ENCODE results near the gene DTYMK. TPM values are rescaled to one million over a fixed set of nuclear protein-coding genes. Genes with fewer than 3 reads are reported as not detected.

Gene DTYMK
- total and polyA plus RNA-seq, 2 experiments from 2014 or later: 20.7 to 55.5 TPM

GRCh38 chr2:241645915-241646645 is 40.5 kb downstream of the DTYMK start:
- H2AFZ ChIP-seq: no peak overlapping the region
- H3K4me1 ChIP-seq (ENCODE audit: insufficient read depth): no peaks in the 10 kb centered on the region
- no peaks in the 10 kb centered on the region for H3K27me3 ChIP-seq
- no peak overlapping the region for H3K4me2 ChIP-seq
- no peak overlapping the region for H3K27ac ChIP-seq
- peaks cover 94% of the 10 kb centered on the region for H3K79me2 ChIP-seq
- peaks cover 59% of the 10 kb centered on the region for H4K20me1 ChIP-seq (ENCODE audit: insufficient read depth, poor library complexity, severe bottlenecking)
- H3K4me3 ChIP-seq: no peak overlapping the region
- H3K36me3 ChIP-seq (replicated peaks; ENCODE audit: insufficient read depth, low read depth): no peaks in the 10 kb centered on the region
- no peaks in the 10 kb centered on the region for H3K9me3 ChIP-seq (ENCODE audit: low read depth)
- H3K9me2 ChIP-seq (replicated peaks; ENCODE audit: insufficient read depth): no peaks in the 10 kb centered on the region
- no peak for DNase-seq (ENCODE audit: low spot score)
- 90% methylated on average over 14 of the region's 14 CpGs for WGBS (ENCODE audit: low lambda C conversion rate, missing lambda C conversion rate)
- no peak for TF ChIP-seq CTCF (IDR thresholded peaks at IDR 0.05; ENCODE audit: poor library complexity)

DNA sequence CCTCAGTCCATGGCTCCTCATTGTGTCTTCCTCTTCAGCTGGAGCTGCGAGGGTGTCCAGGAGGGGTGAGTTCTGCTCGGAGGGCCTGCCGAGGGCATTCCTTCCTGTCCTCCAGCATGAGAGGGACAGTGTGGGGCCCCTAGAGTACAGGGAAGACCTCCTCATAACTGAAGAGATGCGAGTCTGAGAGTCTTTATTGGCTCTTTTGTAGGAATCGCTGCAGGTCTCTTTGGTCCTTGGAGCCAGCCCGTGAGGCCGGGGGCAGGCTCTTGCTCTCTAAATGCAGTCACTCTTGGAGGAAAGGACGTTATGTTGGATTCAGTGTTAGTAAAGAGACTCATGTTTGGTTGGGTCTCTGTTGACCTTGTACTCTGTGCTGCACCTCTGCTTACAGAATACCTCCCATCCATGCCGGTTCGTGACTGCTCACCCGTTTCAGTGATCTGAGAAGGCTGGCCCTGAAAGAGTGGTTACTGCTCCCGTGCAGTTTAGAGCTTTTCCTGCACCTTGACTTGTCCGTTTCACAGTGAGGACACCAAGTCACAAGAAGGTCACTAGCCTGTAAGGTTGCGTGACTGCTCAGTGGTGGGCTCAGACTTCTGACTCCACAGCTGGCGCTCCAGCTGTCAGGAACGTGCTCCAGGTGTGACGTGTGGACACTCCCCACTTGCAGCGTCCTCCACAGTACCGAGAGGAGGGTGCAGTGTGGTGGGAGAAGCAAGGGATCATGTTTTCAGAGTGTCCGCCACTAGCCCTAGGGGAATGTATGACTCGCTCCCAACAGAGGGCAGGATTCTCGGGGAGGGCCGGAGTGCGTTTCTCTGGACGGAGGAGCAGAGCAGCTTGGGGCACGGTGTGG is 41.3 kb downstream of the DTYMK start:
- WGBS (ENCODE audit: low lambda C conversion rate, missing lambda C conversion rate): 91% methylated on average over 26 of the region's 26 CpGs
- Histone ChIP-seq H3K79me2 (peaks cover 100% of the 10 kb centered on the region), H3K9me3 (ENCODE audit: low read depth) (no peaks in the 10 kb centered on the region), H3K27me3 (no peaks in the 10 kb centered on the region), H2AFZ (no peak overlapping the region), H3K9me2 (replicated peaks; ENCODE audit: insufficient read depth) (no peaks in the 10 kb centered on the region), H3K27ac (no peak overlapping the region), H3K4me3 (no peak overlapping the region), H3K4me2 (no peak overlapping the region), H4K20me1 (ENCODE audit: insufficient read depth, poor library complexity, severe bottlenecking) (peaks cover 66% of the 10 kb centered on the region), H3K36me3 (replicated peaks; ENCODE audit: insufficient read depth, low read depth) (no peaks in the 10 kb centered on the region), H3K4me1 (ENCODE audit: insufficient read depth) (no peaks in the 10 kb centered on the region)
- TF ChIP-seq CTCF (IDR thresholded peaks at IDR 0.05; ENCODE audit: poor library complexity): no peak
- no peak for DNase-seq (ENCODE audit: low spot score)

GRCh38 chr2:241641631-241642030 is 45.0 kb downstream of the DTYMK start:
- peaks cover 88% of the 10 kb centered on the region for H3K79me2 ChIP-seq
- no peak for DNase-seq (ENCODE audit: low spot score)
- peaks cover 69% of the 10 kb centered on the region for H4K20me1 ChIP-seq (ENCODE audit: insufficient read depth, poor library complexity, severe bottlenecking)
- H3K36me3 ChIP-seq (replicated peaks; ENCODE audit: insufficient read depth, low read depth): no peaks in the 10 kb centered on the region
- H2AFZ ChIP-seq: no peak overlapping the region
- H3K27me3 ChIP-seq: no peaks in the 10 kb centered on the region
- peaks cover 18% of the 10 kb centered on the region for H3K4me1 ChIP-seq (ENCODE audit: insufficient read depth)
- no peak for TF ChIP-seq CTCF (IDR thresholded peaks at IDR 0.05; ENCODE audit: poor library complexity)
- TF ChIP-seq EZH2 (IDR thresholded peaks at IDR 0.05; ENCODE audit: borderline replicate concordance): no peak
- TF ChIP-seq EZH2phosphoT487 (IDR thresholded peaks at IDR 0.05; ENCODE audit: low read depth, severe bottlenecking, unreplicated experiment): no peak
- no peaks in the 10 kb centered on the region for H3K9me2 ChIP-seq (replicated peaks; ENCODE audit: insufficient read depth)
- no peak overlapping the region for H3K27ac ChIP-seq
- H3K4me2 ChIP-seq: no peak overlapping the region
- 58% methylated on average over 2 of the region's 2 CpGs for WGBS (ENCODE audit: low lambda C conversion rate, missing lambda C conversion rate)
- no peak overlapping the region for H3K4me3 ChIP-seq
- no peaks in the 10 kb centered on the region for H3K9me3 ChIP-seq (ENCODE audit: low read depth)

All from hepatocyte (in vitro differentiated cells).